ENCODE measurements around the gene PRDX5.

DNA sequence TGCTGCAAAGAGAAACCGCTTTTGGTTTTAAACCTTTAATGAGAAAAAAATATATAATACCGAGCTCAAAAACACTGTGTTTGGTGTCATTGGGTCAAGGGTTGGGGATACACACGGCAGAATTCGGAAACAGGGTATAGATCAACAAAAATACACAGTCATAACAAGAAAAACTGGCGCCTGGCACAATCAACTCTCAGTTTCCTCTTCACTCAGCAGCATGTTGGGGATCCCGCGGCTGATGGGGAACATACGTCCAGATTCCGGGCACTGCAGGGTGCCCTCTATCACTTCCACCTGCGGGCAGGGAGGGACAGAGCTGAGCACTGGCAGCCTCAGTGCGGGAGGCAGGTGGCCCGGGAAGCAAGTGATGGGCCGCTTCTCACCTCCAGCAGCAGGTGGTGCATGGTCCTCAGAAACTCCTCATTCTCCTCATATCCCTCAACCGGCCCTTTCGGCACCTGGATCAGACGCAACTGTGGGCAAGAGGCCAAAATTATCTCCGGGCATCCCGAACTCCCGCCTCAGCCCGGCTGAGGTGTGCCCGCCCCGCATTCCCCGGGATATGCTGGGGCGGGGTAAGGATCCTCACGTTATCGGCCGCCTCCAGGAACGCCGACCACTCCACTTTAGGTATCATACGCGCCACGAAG, 1.1 kb upstream of the PRDX5 start:
- TF ChIP-seq, protein P1, sequence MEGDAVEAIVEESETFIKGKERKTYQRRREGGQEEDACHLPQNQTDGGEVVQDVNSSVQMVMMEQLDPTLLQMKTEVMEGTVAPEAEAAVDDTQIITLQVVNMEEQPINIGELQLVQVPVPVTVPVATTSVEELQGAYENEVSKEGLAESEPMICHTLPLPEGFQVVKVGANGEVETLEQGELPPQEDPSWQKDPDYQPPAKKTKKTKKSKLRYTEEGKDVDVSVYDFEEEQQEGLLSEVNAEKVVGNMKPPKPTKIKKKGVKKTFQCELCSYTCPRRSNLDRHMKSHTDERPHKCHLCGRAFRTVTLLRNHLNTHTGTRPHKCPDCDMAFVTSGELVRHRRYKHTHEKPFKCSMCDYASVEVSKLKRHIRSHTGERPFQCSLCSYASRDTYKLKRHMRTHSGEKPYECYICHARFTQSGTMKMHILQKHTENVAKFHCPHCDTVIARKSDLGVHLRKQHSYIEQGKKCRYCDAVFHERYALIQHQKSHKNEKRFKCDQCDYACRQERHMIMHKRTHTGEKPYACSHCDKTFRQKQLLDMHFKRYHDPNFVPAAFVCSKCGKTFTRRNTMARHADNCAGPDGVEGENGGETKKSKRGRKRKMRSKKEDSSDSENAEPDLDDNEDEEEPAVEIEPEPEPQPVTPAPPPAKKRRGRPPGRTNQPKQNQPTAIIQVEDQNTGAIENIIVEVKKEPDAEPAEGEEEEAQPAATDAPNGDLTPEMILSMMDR (IDR thresholded peaks at IDR 0.05) = no peak
- TF ChIP-seq POLR2AphosphoS5 (IDR thresholded peaks at IDR 0.05; ENCODE audit: insufficient read depth in 1 of 2, low read depth in 1 of 2) (no peak), POLR2A (IDR thresholded peaks at IDR 0.05) (no peak)
